SK-N-MC (cell line): ENCODE results near the gene BCL10.

Source experiments
- EZH2 ChIP-seq: fragments of 200-600 bp; sonication (generic); IDR thresholded peaks from one replicate; pipeline ENCODE4 v1.6.1; 2017; ENCODE audit warnings: antibody characterized with exemption
- FOXP2 ChIP-seq: optimal IDR thresholded peaks from 2 replicates; pipeline ENCODE3; 2011; ENCODE audit warnings: mild to moderate bottlenecking, moderate library complexity; ENCODE audit not compliant: insufficient read depth; ENCODE audit errors: extremely low read length, control extremely low read depth
- POLR2AphosphoS5 ChIP-seq: IDR thresholded peaks from 2 replicates; pipeline ENCODE4 v1.6.1; 2012; ENCODE audit warnings: mild to moderate bottlenecking, low read depth, low read length, borderline replicate concordance

DNA sequence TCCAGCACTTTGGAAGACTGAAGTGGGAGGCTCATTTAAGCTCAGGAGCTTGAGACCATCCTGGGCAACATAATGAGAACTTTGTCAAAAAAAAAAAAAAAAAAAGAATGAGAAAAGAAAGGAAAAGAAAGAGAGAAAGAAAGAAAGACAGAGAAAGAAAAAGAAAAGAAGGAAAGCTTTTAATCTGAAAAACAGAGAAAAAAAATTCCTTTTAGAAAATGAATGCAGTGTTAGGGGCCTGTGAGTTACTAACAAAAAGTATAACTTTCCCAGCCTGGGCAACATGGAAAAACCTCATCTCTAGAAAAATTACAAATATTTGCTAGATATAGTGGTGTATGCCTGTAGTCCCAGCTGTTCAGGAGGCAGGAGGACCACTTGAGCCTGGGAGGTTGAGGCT is 59.7 kb downstream of the BCL10 start:
- no peak for TF ChIP-seq POLR2AphosphoS5
- TF ChIP-seq EZH2: no peak
- TF ChIP-seq FOXP2: no peak
